Natural killer cell treated with Interleukin-12 subunit alpha and Interleukin-12 subunit beta and Interleukin-15 and Interleukin-18, amount 100 ng/mL, for 72 hours (primary cell): Measurements from ENCODE around the gene ZNF93. TPM values are rescaled to one million over a fixed set of nuclear protein-coding genes. Genes with fewer than 3 reads are reported as not detected.
A peak's percentile ranks its signal among the peaks of the same experiment; 100 is the strongest.
"Not testable (repeated sequence)": the region's sequence is repeated elsewhere in the genome, so short reads cannot be mapped to it uniquely, and the experiment has no call there.

Experiments used
- ATAC-seq, 2 donors: fragments of 150-1000 bp; cut with Tn5 transposase in 1 of 2; sonication (Bioruptor Pico), chemical (Tn5 transposase) in 1 of 2; 2 replicates each; pipeline ENCODE4 v1.10.0; 2021
- DNase-seq: peaks from one replicate; pipeline ENCODE4 v3.0.0; 2022; ENCODE audit warnings: low spot score
- H3K27ac Mint-ChIP-seq, 2 donors: 1 replicate in 1 of 2; 2 replicates in 1 of 2; pipeline ENCODE4 v1.8.0; 2022; ENCODE audit warnings: mixed read lengths in 2 of 2, mild to moderate bottlenecking in 1 of 2, moderate library complexity in 1 of 2
- H3K27me3 Mint-ChIP-seq, 2 donors: 1 replicate in 1 of 2; 2 replicates in 1 of 2; pipeline ENCODE4 v1.8.0; 2022; ENCODE audit warnings: mixed read lengths in 2 of 2
- H3K36me3 Mint-ChIP-seq: one replicate; pipeline ENCODE4 v1.8.0; 2022; ENCODE audit warnings: mixed read lengths
- H3K4me1 Mint-ChIP-seq, 2 donors: 1 replicate in 1 of 2; 2 replicates in 1 of 2; pipeline ENCODE4 v1.8.0; 2022; ENCODE audit warnings: low read depth in 2 of 2, mixed read lengths in 2 of 2, mild to moderate bottlenecking in 1 of 2
- H3K4me3 Mint-ChIP-seq: one replicate; pipeline ENCODE4 v1.8.0; 2022; ENCODE audit warnings: mixed read lengths
- H3K9me3 Mint-ChIP-seq: 2 replicates; pipeline ENCODE4 v1.8.0; 2022; ENCODE audit warnings: mixed read lengths
- total RNA-seq, 2 donors: library from RNA; stranded (reverse); gene quantifications; one replicate each; pipeline ENCODE4 v1.2.3, GENCODE V29; 2022

The ZNF93 gene
- total RNA-seq, 2 donors from 2014 or later, result 5.2 to 9.3 TPM

DNA sequence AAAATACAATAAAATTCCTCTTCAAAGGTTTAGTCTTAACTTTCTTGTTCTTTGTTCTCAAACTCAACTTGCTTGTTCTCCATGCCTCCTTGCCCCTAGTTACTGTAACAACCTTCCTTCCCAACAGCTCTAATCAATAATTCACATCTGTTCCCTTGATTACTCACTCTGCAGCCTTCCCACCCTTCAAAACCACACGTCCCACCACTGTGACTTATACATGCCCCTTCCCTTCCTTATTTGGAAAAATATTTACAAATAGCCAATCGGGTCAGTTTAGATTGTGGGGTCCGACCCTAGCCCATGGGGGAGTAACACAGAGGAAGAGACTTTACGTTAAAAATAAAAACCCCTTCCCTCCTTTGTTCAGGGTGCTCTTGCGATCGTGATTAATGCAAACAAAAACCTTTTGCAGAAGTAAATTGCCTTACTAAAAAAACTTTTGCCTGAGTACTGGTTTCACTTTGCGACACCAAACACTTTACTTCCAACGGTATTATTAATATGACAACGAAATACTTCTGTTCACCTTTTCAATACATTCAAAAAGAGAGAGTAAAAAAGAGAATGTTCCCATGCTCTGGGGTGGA is 512 bp upstream of the ZNF93 start:
- peaks cover 19% of the 10 kb centered on the region for H3K9me3 Mint-ChIP-seq

DNA sequence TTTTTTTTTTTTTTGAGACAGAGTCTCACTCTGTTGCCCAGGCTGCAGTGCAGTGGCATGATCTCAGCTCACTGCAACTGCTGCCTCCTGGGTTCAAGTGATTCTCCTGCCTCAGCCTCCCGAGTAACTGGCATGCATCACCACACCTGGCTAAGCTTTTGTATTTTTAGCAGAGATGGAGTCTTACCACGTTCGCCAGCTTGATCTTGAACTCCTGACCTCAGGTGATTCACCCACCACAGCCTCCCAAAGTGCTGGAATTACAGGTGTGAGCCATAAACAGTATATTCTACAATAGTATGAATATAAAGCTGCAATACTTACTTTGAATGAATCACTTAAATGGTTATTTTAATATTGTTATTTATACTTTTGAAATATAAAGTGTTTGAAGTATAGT is 6.8 kb downstream of the ZNF93 start:
- not testable (repeated sequence) for H3K9me3 Mint-ChIP-seq, H3K4me3 Mint-ChIP-seq, H3K4me1 Mint-ChIP-seq, ATAC-seq, H3K27me3 Mint-ChIP-seq, DNase-seq, H3K27ac Mint-ChIP-seq
- H3K36me3 Mint-ChIP-seq, result peaks cover 16% of the 10 kb centered on the region

More for the DNA sequence above, 512 bp upstream of the ZNF93 start:
- ATAC-seq (peak in 1 of 2 donors; percentile 1), DNase-seq (no peak)
- Mint-ChIP-seq H3K4me3 (peak overlapping the region; percentile 93), H3K4me1 (peaks cover 19% of the 10 kb centered on the region in 2 donors), H3K27ac (peak overlapping the region; percentile 73 to 74), H3K27me3 (no peaks in the 10 kb centered on the region), H3K36me3 (peaks cover 45% of the 10 kb centered on the region)

DNA sequence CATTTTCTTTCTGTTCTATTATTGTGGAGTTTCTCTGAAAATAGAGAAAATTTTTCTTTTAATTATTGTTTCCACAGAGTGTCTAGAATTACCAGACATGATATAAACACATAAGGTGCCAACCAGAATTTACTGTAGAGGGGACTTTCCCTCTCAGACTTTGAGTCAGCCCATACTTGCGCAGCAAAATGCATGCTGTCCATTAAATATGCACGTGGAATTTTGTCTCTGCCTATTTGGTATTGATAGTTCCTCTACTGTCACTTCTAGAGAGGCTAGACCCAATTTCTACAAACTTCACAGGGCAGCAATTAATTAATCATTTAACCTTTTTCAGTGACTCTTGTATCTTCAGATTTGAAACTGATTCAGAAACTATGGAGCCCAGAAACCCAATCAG is 8.9 kb downstream of the ZNF93 start:
- H3K27me3 Mint-ChIP-seq, result no peaks in the 10 kb centered on the region
- H3K27ac Mint-ChIP-seq, result no peak overlapping the region
- H3K9me3 Mint-ChIP-seq, result no peaks in the 10 kb centered on the region
- no peak overlapping the region for H3K4me3 Mint-ChIP-seq
- ATAC-seq, result no peak
- peaks cover 14% of the 10 kb centered on the region for H3K36me3 Mint-ChIP-seq
- H3K4me1 Mint-ChIP-seq, result peaks cover 0 to 5% of the 10 kb centered on the region in 2 donors
- DNase-seq, result no peak

DNA sequence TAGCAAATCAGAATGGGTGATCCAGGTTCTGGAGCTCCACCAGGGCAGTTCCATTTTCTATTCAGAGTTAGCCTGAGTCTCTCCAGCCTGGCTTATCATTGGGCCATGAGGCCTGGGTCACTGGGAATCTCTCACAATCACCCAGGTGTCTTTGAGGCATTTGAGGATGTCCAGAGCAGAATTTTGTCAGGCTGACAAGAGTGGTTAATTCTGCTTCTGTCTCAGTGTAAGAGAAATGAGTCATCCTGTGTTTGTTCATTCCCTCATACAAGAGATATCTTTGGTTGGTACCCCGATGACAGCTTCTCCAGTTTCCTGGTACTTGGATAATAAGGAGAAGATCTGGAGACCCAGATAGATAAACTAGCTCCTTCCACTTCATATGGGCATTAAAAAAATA is 10.4 kb downstream of the ZNF93 start:
- peaks cover 4% of the 10 kb centered on the region for H3K36me3 Mint-ChIP-seq
- H3K27me3 Mint-ChIP-seq, result no peaks in the 10 kb centered on the region
- no peak overlapping the region for H3K27ac Mint-ChIP-seq
- ATAC-seq, result no peak
- no peak overlapping the region for H3K4me3 Mint-ChIP-seq
- H3K9me3 Mint-ChIP-seq, result no peaks in the 10 kb centered on the region
- H3K4me1 Mint-ChIP-seq, result no peaks in the 10 kb centered on the region
- DNase-seq, result no peak

DNA sequence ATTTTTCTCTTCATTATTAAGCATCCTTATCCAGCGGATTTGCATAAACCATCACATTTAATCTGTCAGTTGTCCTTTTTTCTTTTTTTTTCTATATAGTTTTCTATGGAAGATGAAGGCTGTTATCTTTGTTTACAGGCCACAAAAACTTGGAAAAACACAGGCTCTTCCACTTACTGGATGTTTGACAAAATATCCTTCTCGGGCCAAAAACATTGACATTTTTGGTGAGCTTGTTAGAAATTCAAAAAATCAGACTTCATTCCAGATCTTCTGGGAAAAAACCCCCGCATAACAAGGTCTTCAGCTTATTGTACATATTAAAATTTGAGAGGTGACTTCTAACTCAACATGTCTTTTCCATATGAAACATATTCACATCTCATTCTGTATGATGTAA is 13.8 kb downstream of the ZNF93 start:
- ATAC-seq (no peak), DNase-seq (no peak)
- Mint-ChIP-seq H3K27me3 (no peaks in the 10 kb centered on the region), H3K36me3 (peaks cover 14% of the 10 kb centered on the region), H3K27ac (no peak overlapping the region), H3K9me3 (no peaks in the 10 kb centered on the region), H3K4me3 (no peak overlapping the region), H3K4me1 (no peaks in the 10 kb centered on the region)

DNA sequence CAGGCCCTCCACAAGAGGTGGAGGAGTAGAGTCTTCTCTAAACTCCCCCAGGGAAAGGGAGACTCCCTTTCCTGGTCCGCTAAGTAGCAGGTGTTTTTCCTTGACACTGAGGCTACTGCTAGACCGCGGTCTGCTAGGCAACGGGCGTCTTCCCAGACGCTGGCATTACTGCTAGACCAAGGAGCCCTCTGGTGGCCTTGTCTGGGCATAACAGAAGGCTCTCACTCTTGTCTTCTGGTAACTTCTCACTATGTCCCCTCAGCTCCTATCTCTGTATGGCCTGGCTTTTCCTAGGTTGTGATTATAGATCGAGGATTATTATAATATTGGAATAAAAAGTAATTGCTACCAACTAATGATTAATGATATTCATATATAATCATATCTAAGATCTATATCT is 29.7 kb downstream of the ZNF93 start:
- H3K36me3 Mint-ChIP-seq, result peaks cover 40% of the 10 kb centered on the region
- not testable (repeated sequence) for ATAC-seq, H3K27ac Mint-ChIP-seq, DNase-seq, H3K27me3 Mint-ChIP-seq, H3K4me3 Mint-ChIP-seq, H3K4me1 Mint-ChIP-seq
- peaks cover 14% of the 10 kb centered on the region for H3K9me3 Mint-ChIP-seq

DNA sequence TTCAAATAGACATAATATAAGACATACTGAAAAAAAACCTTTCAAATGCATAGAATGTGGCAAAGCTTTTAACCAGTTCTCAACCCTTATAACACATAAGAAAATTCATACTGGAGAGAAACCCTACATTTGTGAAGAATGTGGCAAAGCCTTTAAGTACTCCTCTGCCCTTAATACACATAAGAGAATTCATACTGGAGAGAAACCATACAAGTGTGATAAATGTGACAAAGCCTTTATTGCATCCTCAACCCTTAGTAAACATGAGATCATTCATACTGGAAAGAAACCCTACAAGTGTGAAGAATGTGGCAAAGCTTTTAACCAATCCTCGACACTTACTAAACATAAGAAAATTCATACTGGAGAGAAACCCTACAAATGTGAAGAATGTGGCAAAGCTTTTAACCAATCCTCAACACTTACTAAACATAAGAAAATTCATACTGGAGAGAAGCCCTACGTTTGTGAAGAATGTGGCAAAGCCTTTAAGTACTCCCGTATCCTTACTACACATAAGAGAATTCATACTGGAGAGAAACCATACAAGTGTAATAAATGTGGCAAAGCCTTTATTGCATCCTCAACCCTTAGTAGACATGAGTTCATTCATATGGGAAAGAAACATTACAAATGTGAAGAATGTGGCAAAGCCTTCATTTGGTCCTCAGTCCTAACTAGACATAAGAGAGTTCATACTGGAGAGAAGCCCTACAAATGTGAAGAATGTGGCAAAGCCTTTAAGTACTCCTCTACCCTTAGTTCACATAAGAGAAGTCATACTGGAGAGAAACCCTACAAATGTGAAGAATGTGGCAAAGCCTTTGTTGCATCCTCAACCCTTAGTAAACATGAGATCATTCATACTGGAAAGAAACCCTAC is 32.9 kb downstream of the ZNF93 start:
- not testable (repeated sequence) for H3K27me3 Mint-ChIP-seq, H3K4me3 Mint-ChIP-seq, H3K4me1 Mint-ChIP-seq, DNase-seq, ATAC-seq, H3K27ac Mint-ChIP-seq
- peaks cover 35% of the 10 kb centered on the region for H3K36me3 Mint-ChIP-seq
- peaks cover 14% of the 10 kb centered on the region for H3K9me3 Mint-ChIP-seq

DNA sequence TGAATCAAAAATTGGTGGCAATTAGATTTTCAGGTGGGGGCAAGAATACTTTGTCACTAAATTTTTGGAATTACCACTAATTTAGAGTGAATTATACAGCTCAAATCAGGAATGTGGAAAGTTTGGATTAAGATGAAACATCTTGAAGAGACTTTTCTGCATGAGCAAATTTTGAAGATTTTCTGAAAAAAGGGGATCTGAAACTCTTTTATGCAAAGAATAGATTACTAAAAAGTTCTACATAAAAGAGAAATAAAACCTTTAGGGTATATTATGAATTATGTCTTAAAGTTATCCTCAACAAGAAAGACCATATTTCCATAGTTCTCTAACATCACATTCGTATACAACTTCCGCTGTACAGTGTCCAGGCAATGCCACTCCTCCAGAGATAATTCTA is 36.7 kb downstream of the ZNF93 start:
- H3K4me1 Mint-ChIP-seq, result no peaks in the 10 kb centered on the region
- H3K27me3 Mint-ChIP-seq, result no peaks in the 10 kb centered on the region
- peaks cover 16% of the 10 kb centered on the region for H3K9me3 Mint-ChIP-seq
- H3K4me3 Mint-ChIP-seq, result no peak overlapping the region
- DNase-seq (no peak), ATAC-seq (no peak)
- H3K27ac Mint-ChIP-seq, result no peak overlapping the region
- H3K36me3 Mint-ChIP-seq, result peaks cover 38% of the 10 kb centered on the region

DNA sequence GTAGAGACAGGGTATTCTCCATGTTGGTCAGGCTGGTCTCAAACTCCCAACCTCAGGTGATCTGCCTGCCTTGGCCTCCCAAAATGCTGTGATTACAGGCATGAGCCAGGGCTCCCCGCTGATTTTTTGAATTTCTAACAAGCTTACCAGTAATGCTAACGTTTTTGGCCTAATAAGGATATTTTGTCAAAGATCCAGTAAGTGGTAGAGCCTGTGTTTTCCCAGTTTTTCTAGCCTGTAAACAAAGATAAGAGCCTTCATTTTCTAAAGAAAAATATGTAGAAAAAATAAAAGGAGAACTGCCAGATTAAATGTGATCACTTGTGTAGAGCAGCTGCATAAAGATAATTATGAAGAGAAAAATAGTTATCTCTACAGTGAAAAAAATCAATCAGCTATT is 37.7 kb downstream of the ZNF93 start:
- H3K27me3 Mint-ChIP-seq, result no peaks in the 10 kb centered on the region
- no peak for ATAC-seq
- no peaks in the 10 kb centered on the region for H3K4me1 Mint-ChIP-seq
- no peak overlapping the region for H3K4me3 Mint-ChIP-seq
- H3K9me3 Mint-ChIP-seq, result peaks cover 11% of the 10 kb centered on the region
- H3K27ac Mint-ChIP-seq, result no peak overlapping the region
- H3K36me3 Mint-ChIP-seq, result peaks cover 28% of the 10 kb centered on the region
- DNase-seq, result no peak

DNA sequence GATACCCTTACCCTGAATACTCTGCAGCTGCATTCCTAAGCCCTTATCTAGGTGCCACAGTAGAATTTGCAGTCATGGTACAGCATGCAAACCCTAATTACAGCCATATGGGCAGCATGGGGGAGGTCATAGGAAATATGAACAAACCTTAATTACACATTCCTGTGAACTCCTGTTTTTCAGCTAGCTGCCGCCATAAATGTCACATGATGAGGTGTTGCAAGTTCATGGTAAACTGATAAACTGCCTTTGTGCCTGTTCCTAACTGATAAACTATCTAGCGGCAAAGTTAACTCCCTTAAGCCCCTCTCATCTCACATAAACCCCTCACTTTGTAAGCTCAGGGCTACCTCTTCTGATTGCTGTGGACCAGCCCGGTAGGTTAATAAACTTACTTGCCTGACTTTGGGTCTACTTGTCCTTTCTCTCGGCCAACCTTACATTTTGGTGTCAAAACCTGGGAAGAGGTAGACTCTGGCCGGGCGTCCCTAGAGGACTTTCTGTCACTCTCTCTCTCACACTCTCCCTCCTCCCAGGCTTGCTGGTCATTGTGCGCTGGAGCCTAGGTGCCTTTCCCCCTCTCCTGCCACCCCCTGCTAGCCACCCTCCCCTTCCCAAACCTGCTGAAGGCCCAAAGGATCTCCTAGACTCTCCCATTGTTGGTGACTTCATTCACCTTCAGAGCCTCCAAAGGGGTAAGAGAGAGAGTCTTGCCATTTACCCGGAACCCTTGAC is 43.3 kb downstream of the ZNF93 start:
- DNase-seq, result no peak
- Mint-ChIP-seq H3K4me3 (no peak overlapping the region), H3K36me3 (peaks cover 18% of the 10 kb centered on the region), H3K9me3 (peaks cover 4% of the 10 kb centered on the region), H3K27me3 (peaks cover 2 to 15% of the 10 kb centered on the region in 2 donors), H3K27ac (no peak overlapping the region), H3K4me1 (no peaks in the 10 kb centered on the region)
- no peak for ATAC-seq

DNA sequence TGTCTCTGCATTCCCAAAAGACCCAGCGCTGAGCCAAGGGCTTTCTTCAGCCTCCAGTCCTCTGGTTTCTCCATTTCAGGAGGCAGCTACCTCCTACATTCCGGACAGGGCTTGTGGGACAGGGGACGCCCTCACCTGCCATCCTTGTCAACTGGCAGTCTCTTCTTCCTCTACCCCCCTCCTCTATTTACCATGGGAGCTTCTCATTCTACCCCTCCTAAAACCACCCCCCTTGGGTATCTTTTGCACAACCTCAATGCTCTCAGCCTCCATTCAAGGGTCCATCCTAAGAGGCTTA is 43.8 kb downstream of the ZNF93 start:
- Mint-ChIP-seq H3K27ac (no peak overlapping the region), H3K9me3 (peaks cover 4% of the 10 kb centered on the region), H3K27me3 (peaks cover 2 to 15% of the 10 kb centered on the region in 2 donors), H3K4me1 (no peaks in the 10 kb centered on the region), H3K4me3 (no peak overlapping the region), H3K36me3 (peaks cover 14% of the 10 kb centered on the region)
- ATAC-seq (no peak), DNase-seq (no peak)

DNA sequence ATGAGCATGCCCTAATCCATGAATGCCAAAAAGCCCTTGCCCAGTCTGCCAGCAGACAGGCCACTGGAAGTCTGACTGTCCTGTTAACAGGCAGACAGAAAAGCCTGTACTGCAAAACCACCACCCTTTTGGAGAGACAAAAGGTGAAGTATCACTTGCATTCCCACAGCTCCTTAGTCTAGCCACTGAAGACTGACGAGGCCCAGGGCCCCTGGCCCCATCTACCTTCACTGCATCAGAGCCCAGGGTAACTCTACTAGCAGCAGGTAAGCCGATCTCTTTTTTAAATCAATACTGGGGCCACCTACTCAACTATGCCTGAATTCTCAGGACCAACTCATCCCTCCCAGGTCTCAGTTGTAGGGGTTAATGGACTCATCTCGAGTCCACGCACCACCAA is 45.5 kb downstream of the ZNF93 start:
- DNase-seq, result no peak
- no peak for ATAC-seq
- Mint-ChIP-seq H3K36me3 (peaks cover 14% of the 10 kb centered on the region), H3K4me1 (no peaks in the 10 kb centered on the region), H3K4me3 (no peak overlapping the region), H3K27me3 (peaks cover 2 to 15% of the 10 kb centered on the region in 2 donors), H3K9me3 (no peaks in the 10 kb centered on the region), H3K27ac (no peak overlapping the region)

DNA sequence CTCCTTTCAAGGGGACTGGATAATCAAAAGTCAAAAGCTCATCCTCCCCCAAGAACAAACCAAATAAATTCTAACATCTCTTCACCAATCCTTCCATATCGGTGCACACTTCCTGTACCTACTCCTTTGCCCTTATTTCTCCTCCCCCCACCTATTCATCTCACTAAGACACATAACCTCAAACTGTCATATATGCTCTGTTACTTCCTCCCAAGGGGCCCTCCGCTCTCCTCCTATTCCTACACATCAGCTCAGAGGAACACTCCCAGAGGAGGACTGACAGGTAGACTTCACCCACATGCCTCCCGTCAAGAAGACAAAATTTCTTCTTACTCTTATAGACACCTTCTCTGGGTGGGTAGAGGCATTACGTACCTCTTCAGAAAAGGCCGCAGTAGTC is 48.1 kb downstream of the ZNF93 start:
- DNase-seq, result no peak
- Mint-ChIP-seq H3K4me1 (no peaks in the 10 kb centered on the region), H3K36me3 (peaks cover 8% of the 10 kb centered on the region), H3K9me3 (no peaks in the 10 kb centered on the region), H3K27ac (no peak overlapping the region), H3K4me3 (no peak overlapping the region), H3K27me3 (peaks cover 2 to 15% of the 10 kb centered on the region in 2 donors)
- ATAC-seq, result no peak

DNA sequence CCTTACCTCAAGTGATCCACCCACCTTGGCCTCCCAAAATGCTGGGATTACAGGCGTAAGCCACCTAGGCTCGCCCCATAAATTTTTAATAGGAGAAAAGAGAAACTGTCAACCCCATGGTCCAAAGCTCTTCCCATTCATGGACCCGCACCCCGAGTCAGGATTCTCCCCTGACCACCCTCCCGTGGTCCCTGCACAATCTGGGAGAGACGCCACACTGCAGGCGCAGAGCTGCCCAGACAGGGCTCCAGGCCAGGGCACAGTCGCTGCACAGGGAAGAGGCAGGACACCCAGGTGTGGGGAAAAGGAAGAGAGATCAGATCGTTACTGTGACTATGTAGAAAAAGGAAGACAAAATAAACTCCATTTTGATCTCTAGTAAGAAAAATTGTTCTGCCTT is 54.5 kb downstream of the ZNF93 start:
- Mint-ChIP-seq H3K9me3 (no peaks in the 10 kb centered on the region), H3K27ac (no peak overlapping the region), H3K4me3 (no peak overlapping the region), H3K27me3 (no peaks in the 10 kb centered on the region), H3K4me1 (peaks cover 0 to 7% of the 10 kb centered on the region in 2 donors), H3K36me3 (no peaks in the 10 kb centered on the region)
- ATAC-seq (no peak), DNase-seq (no peak)
